ENCODE data around the gene LIMCH1.

- TF ChIP-seq EZH2 (IDR thresholded peaks at IDR 0.05; ENCODE audit: insufficient read depth, low read length): no peak
- TF ChIP-seq, protein P1, sequence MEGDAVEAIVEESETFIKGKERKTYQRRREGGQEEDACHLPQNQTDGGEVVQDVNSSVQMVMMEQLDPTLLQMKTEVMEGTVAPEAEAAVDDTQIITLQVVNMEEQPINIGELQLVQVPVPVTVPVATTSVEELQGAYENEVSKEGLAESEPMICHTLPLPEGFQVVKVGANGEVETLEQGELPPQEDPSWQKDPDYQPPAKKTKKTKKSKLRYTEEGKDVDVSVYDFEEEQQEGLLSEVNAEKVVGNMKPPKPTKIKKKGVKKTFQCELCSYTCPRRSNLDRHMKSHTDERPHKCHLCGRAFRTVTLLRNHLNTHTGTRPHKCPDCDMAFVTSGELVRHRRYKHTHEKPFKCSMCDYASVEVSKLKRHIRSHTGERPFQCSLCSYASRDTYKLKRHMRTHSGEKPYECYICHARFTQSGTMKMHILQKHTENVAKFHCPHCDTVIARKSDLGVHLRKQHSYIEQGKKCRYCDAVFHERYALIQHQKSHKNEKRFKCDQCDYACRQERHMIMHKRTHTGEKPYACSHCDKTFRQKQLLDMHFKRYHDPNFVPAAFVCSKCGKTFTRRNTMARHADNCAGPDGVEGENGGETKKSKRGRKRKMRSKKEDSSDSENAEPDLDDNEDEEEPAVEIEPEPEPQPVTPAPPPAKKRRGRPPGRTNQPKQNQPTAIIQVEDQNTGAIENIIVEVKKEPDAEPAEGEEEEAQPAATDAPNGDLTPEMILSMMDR (IDR thresholded peaks at IDR 0.05; ENCODE audit: insufficient read depth, low read depth, low read length): no peak
These were observed 94.6 kb downstream of the LIMCH1 start for GRCh38 chr4:41632481-41633073.
